ENCODE measurements around the gene CLCA1. TPM values are rescaled to one million over a fixed set of nuclear protein-coding genes. Genes with fewer than 3 reads are reported as not detected.

Gene CLCA1
- polyA plus RNA-seq, 2 of the 4 experiments (the other 2 are of a cell fraction): not detected

DNA sequence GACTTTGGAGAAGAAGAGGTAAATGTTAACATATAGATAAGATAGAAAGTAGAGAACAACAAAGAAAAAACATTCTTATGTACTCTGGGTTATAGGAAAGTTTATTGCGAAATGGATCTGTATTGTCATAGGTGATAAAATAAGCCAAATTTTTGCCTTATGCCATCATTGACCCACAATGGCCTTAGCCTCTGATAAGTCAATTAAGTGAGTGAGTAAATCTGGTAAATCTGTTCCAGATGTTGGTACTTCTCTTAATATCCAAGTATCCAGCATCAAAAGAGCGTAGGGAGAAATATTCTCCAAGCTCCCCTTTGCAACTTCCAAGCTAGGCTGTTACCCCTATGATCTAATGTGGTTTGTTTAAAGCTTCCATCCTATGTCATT lies 39.8 kb downstream of the CLCA1 start:
- DNase-seq (ENCODE audit: low read depth in 1 of 2, low spot score in 1 of 2) (no peak), FAIRE-seq (no peak), ATAC-seq (no peak)
- Histone ChIP-seq H3K27ac (no peak overlapping the region), H3K4me2 (no peak overlapping the region), H3K9me3 (no peaks in the 10 kb centered on the region), H3K4me1 (no peaks in the 10 kb centered on the region), H3K4me3 (no peak overlapping the region)
- TF ChIP-seq, protein P1, sequence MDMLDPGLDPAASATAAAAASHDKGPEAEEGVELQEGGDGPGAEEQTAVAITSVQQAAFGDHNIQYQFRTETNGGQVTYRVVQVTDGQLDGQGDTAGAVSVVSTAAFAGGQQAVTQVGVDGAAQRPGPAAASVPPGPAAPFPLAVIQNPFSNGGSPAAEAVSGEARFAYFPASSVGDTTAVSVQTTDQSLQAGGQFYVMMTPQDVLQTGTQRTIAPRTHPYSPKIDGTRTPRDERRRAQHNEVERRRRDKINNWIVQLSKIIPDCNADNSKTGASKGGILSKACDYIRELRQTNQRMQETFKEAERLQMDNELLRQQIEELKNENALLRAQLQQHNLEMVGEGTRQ (IDR thresholded peaks at IDR 0.05): no peak
- TF ChIP-seq FOSB (CRISPR knock-in tag; IDR thresholded peaks at IDR 0.05): no peak
- no peak for TF ChIP-seq ZC3H11A (IDR thresholded peaks at IDR 0.05)
- TF ChIP-seq MAZ (IDR thresholded peaks at IDR 0.05; ENCODE audit: borderline replicate concordance, low read depth, low read length): no peak
- TF ChIP-seq, protein P2, sequence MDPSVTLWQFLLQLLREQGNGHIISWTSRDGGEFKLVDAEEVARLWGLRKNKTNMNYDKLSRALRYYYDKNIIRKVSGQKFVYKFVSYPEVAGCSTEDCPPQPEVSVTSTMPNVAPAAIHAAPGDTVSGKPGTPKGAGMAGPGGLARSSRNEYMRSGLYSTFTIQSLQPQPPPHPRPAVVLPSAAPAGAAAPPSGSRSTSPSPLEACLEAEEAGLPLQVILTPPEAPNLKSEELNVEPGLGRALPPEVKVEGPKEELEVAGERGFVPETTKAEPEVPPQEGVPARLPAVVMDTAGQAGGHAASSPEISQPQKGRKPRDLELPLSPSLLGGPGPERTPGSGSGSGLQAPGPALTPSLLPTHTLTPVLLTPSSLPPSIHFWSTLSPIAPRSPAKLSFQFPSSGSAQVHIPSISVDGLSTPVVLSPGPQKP (IDR thresholded peaks at IDR 0.05; ENCODE audit: low read depth, low read length): no peak
- no peak for TF ChIP-seq EHMT2 (IDR thresholded peaks at IDR 0.05; ENCODE audit: low read depth)
- TF ChIP-seq POLR2A (IDR thresholded peaks at IDR 0.05; ENCODE audit: low read length): no peak
- no peak for TF ChIP-seq PHF8 (IDR thresholded peaks at IDR 0.05; ENCODE audit: borderline replicate concordance, low read depth)
- WGBS (ENCODE audit: missing lambda C conversion rate): 51% methylated on average over 2 of the region's 2 CpGs
- CTCF ChIA-PET: interaction anchor here (1.1 to 2.0 kb wide), 4 partner anchors 10 to 128 kb away, joined by 4 to 5 read pairs (median 4); no protein-coding TSS in a partner anchor
- POLR2A ChIA-PET: no interaction called here

DNA sequence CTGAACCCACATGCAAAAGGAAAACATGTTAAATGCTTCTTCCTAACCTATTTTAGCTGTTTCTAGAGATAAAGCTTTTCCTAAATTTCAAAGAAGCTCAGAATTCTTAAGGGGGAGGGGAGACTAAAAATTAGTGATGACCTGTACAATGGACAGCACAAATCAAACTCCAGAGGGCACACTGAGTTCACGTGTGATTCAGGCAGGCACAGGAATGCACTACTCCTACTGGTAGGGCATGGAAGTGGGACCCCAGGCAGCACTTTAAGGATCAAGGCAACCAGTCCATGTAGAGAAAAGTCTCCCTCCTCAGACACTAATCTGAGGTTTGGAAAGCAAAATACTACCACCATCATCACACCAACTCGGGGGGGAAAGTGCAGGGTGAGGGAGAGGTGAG lies 46.9 kb downstream of the CLCA1 start:
- FAIRE-seq: no peak

DNA sequence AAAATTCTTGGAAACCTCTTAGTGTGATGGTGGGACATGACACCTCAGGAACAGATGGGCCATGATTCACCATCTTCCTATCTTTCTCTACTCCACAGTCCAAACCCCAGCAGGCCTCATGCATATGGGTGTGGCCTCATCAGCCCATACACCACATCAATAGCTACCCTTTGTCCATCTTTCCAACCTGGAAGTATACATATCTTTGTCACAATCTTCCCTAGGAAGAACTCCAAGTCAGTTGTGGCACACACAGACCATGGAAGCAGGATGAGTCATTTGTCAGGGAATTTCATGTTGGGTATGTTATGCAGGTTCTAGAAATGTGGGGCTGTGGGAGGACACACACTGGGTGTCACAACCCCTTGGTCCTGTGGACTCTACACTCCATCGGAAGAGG lies 47.6 kb downstream of the CLCA1 start:
- 92% methylated on average over 1 of the region's 1 CpG for WGBS (ENCODE audit: missing lambda C conversion rate)
- Histone ChIP-seq H3K27ac (no peak overlapping the region), H3K4me2 (no peak overlapping the region), H3K9me3 (no peaks in the 10 kb centered on the region), H3K4me3 (no peak overlapping the region), H3K4me1 (no peaks in the 10 kb centered on the region)
- CTCF ChIA-PET: no interaction called here
- TF ChIP-seq SMC3 (IDR thresholded peaks at IDR 0.05) (no peak), KDM1A (IDR thresholded peaks at IDR 0.05; ENCODE audit: low read depth) (no peak), ZC3H11A (IDR thresholded peaks at IDR 0.05) (no peak), CBX8 (IDR thresholded peaks at IDR 0.05) (no peak), FOSL2 (IDR thresholded peaks at IDR 0.05) (no peak), FOSL2 (CRISPR knock-in tag; IDR thresholded peaks at IDR 0.05) (no peak), CHD4 (IDR thresholded peaks at IDR 0.05; ENCODE audit: borderline replicate concordance) (no peak), SREBF2 (IDR thresholded peaks at IDR 0.05) (no peak), EHF (CRISPR knock-in tag; IDR thresholded peaks at IDR 0.05) (no peak), NPAS2 (CRISPR knock-in tag; IDR thresholded peaks at IDR 0.05; ENCODE audit: borderline replicate concordance) (no peak)
- TF ChIP-seq, protein P3, sequence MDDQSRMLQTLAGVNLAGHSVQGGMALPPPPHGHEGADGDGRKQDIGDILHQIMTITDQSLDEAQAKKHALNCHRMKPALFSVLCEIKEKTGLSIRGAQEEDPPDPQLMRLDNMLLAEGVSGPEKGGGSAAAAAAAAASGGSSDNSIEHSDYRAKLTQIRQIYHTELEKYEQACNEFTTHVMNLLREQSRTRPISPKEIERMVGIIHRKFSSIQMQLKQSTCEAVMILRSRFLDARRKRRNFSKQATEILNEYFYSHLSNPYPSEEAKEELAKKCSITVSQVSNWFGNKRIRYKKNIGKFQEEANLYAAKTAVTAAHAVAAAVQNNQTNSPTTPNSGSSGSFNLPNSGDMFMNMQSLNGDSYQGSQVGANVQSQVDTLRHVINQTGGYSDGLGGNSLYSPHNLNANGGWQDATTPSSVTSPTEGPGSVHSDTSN (IDR thresholded peaks at IDR 0.05): no peak
- TF ChIP-seq, protein P4, sequence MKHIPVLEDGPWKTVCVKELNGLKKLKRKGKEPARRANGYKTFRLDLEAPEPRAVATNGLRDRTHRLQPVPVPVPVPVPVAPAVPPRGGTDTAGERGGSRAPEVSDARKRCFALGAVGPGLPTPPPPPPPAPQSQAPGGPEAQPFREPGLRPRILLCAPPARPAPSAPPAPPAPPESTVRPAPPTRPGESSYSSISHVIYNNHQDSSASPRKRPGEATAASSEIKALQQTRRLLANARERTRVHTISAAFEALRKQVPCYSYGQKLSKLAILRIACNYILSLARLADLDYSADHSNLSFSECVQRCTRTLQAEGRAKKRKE (CRISPR knock-in tag; IDR thresholded peaks at IDR 0.05; ENCODE audit: low read depth): no peak
- FAIRE-seq: no peak
- no peak for ATAC-seq
- DNase-seq (ENCODE audit: low read depth in 1 of 2, low spot score in 1 of 2): no peak
- POLR2A ChIA-PET: no interaction called here

More for the DNA sequence above, 46.9 kb downstream of the CLCA1 start:
- no peaks in the 10 kb centered on the region for H3K9me3 ChIP-seq
- ATAC-seq (peak; percentile 71 to 87; a peak in 4 of 6 replicates), DNase-seq (ENCODE audit: low read depth in 1 of 2, low spot score in 1 of 2) (peak; percentile 18 to 47)
- peak in 1 of 2 experiments; percentile 28; a peak in 2 of 5 replicates for TF ChIP-seq RAD21 (conservative IDR thresholded peaks at IDR 0.05 in 1 of 2, IDR thresholded peaks at IDR 0.05 in 1 of 2)
- TF ChIP-seq, protein P4 (CRISPR knock-in tag; IDR thresholded peaks at IDR 0.05; ENCODE audit: low read depth): no peak
- H3K27ac ChIP-seq: no peak overlapping the region
- no peak overlapping the region for H3K4me3 ChIP-seq
- ChIA-PET CTCF (interaction anchor here (0.6 kb wide), 1 partner anchor 125 kb away, joined by 3 read pairs; no protein-coding TSS in a partner anchor), POLR2A (no interaction called here)
- no peaks in the 10 kb centered on the region for H3K4me1 ChIP-seq
- H3K4me2 ChIP-seq: no peak overlapping the region
- WGBS (ENCODE audit: missing lambda C conversion rate): 27% methylated on average over 2 of the region's 2 CpGs

All from A549 (cell line).